ENCODE results near the gene ADGRB3.

ADGRB3 gene

GRCh38 chr6:69162811-69163210 is 527.7 kb downstream of the ADGRB3 start:
- DNase-seq (ENCODE audit: extremely low read depth, insufficient read length) = no peak
- no peaks in the 10 kb centered on the region for H3K27me3 ChIP-seq (replicated peaks; ENCODE audit: control insufficient read depth, insufficient read depth, low read length)
- TF ChIP-seq CTCF (IDR thresholded peaks at IDR 0.05; ENCODE audit: insufficient read depth, low read length, poor library complexity, severe bottlenecking) = no peak
- H3K36me3 ChIP-seq (ENCODE audit: control insufficient read depth, insufficient read depth, low read length) = no peaks in the 10 kb centered on the region
- H3K4me3 ChIP-seq (replicated peaks; ENCODE audit: low read depth, low read length) = no peak overlapping the region

DNA sequence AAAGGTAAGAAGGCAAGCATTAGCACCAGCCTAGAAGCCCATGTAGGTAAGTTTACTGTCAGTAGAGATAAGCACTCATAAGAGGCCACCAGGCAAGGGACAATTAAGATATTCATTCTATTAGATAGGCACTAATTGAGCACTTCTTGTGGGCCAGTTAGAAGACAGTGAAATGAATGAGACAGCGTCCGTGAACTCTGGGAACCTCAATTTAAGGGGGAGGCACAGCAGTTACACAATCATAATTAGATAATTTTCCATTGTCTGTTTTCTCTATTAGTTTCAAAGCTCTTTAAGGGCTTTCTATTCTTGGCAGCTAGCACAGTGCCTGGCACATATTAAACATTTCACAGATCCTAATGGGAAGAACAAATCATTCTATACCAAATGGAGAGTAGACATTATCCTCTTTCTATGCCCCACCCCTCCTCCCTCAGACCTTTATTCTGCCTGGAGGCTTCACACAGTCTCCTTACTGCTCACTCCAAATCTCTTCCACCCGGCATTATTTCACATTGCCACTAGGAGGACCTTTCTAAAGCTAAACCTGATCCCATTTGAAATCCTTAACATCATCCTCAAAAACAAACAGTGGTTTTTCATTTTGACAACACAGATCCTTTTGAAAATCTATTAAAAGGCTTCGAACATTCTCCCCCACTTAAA is 529.6 kb downstream of the ADGRB3 start:
- Histone ChIP-seq H3K27me3 (replicated peaks; ENCODE audit: control insufficient read depth, insufficient read depth, low read length) (no peaks in the 10 kb centered on the region), H3K36me3 (ENCODE audit: control insufficient read depth, insufficient read depth, low read length) (no peaks in the 10 kb centered on the region), H3K4me3 (replicated peaks; ENCODE audit: low read depth, low read length) (no peak overlapping the region)
- no peak for DNase-seq (ENCODE audit: extremely low read depth, insufficient read length)
- TF ChIP-seq CTCF (IDR thresholded peaks at IDR 0.05; ENCODE audit: insufficient read depth, low read length, poor library complexity, severe bottlenecking) = peak; percentile 24

- peak; percentile 3 for DNase-seq (ENCODE audit: extremely low read depth, insufficient read length)
These were observed 544.6 kb downstream of the ADGRB3 start for GRCh38 chr6:69179681-69180080.

GRCh38 chr6:69180361-69181067 is 545.4 kb downstream of the ADGRB3 start:
- DNase-seq (ENCODE audit: extremely low read depth, insufficient read length) = no peak

More at GRCh38 chr6:69179681-69180080, 544.6 kb downstream of the ADGRB3 start:
- Histone ChIP-seq H3K4me3 (replicated peaks; ENCODE audit: low read depth, low read length) (no peak overlapping the region), H3K27me3 (replicated peaks; ENCODE audit: control insufficient read depth, insufficient read depth, low read length) (no peaks in the 10 kb centered on the region), H3K36me3 (ENCODE audit: control insufficient read depth, insufficient read depth, low read length) (no peaks in the 10 kb centered on the region)
- no peak for TF ChIP-seq CTCF (IDR thresholded peaks at IDR 0.05; ENCODE audit: insufficient read depth, low read length, poor library complexity, severe bottlenecking)

DNA sequence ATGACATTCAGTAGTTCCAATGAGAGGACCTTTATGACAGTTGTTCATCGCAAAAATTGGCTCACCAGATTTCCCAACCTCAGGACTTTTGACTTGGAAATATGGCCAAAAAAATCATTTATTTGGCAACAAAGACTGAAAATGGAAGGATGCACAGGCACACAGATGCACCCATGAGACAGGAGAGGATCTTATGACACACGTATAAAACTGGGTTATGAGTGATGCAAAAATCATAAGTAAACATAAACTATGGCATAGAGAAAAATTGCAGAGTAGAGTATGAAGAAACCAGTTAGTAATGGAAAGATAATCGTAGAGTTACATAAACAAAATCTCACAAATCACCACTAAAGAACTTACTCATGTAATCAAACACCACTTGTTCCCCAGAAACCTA is 546.9 kb downstream of the ADGRB3 start:
- no peak for DNase-seq (ENCODE audit: extremely low read depth, insufficient read length)
- no peak overlapping the region for H3K4me3 ChIP-seq (replicated peaks; ENCODE audit: low read depth, low read length)
- H3K36me3 ChIP-seq (ENCODE audit: control insufficient read depth, insufficient read depth, low read length) = no peaks in the 10 kb centered on the region
- H3K27me3 ChIP-seq (replicated peaks; ENCODE audit: control insufficient read depth, insufficient read depth, low read length) = no peaks in the 10 kb centered on the region
- no peak for TF ChIP-seq CTCF (IDR thresholded peaks at IDR 0.05; ENCODE audit: insufficient read depth, low read length, poor library complexity, severe bottlenecking)

More at GRCh38 chr6:69180361-69181067, 545.4 kb downstream of the ADGRB3 start:
- H3K27me3 ChIP-seq (replicated peaks; ENCODE audit: control insufficient read depth, insufficient read depth, low read length) = no peaks in the 10 kb centered on the region
- no peak for TF ChIP-seq CTCF (IDR thresholded peaks at IDR 0.05; ENCODE audit: insufficient read depth, low read length, poor library complexity, severe bottlenecking)
- no peaks in the 10 kb centered on the region for H3K36me3 ChIP-seq (ENCODE audit: control insufficient read depth, insufficient read depth, low read length)
- no peak overlapping the region for H3K4me3 ChIP-seq (replicated peaks; ENCODE audit: low read depth, low read length)

All from GM06990 (cell line).